ENCODE measurements around the gene CDC42BPA.
"Not testable (repeated sequence)": the region's sequence is repeated elsewhere in the genome, so short reads cannot be mapped to it uniquely, and the experiment has no call there.

CDC42BPA gene

DNA sequence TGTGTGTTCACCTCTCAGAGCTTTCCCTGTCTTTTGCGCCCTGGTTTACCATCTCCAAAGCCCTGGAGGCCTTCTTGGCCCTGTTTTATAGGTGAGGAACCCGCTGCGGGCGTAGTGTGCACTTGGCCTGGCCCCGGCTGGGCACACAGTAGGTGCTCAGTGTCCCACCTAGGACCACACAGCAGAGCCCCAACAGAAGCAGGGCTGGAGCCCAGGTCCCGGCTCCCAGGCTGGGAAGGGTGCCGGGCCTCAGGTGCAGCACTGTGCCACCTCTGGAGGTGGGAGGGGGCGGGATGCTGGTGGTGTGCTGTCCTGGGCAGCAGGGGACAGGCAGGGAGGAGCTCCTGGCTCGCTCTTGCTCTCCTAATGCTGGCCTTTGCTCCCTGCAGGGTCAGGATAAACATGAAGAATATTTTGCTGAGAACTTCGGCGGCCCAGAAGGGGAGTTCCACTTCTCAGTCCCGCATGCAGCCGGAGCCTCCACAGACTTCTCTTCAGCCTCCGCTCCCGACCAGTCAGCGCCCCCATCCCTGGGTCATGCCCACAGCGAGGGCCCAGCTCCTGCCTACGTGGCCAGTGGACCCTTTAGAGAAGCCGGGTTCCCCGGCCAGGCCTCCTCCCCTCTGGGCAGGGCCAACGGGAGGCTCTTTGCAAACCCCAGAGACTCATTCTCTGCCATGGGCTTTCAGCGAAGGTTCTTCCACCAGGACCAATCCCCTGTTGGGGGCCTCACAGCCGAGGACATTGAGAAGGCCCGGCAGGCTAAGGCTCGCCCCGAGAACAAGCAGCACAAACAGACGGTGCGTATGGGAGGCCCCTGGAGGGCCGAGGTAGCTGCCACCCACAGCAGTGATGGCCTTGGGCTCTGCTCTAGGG, 353.4 kb downstream of the CDC42BPA start:
- DNase-seq (ENCODE audit: low spot score) = no peak

GRCh38 chr1:226964068-226964425, 354.2 kb downstream of the CDC42BPA start:
- no peak for DNase-seq (ENCODE audit: low spot score)

DNA sequence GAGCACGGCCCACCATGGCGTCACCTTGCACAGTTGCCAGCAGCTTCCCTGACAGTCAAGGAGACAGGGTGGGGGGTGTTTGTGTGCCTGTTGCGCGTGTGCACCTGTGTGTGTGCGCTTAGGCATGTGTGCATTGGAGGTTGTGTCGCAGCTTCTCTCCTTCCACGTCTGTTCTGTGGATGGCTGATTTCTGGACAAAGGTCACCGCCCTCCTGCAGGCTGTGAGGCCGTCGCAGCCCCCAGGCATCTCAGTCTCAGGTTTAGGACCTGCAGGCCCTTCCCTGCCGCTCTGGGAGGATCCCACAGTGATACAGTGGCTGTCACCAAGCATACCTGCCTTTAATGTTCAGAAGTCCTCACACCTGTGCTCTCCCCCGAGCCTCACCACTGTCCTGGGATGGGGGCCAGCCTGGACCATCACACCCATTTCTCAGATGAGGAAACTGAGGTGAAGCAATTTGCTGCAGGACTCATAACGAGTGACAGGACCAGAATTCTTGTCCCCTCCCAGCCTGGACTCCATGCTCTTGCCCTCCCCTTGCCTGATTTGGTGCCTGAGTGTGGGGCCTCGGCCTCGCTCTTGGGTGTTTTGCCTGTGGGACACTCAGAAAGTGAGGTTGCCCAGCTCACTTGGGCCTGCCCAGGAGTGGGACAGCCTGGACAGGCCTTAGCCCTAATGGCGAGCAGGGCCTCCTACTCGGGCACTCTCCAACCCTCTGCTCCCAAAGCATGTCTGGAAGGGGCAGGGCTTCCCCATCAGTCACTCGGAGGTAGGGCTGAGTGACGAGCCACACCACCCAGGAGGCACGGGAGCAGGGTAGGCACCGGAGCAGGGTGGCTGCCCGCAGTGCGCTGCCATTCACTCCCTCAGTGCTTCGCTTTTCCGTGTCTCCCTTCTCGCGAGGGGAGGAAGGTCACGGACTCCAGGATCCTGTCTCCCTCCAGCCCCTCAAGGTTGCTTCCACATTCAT, 355.6 kb downstream of the CDC42BPA start:
- no peak for DNase-seq (ENCODE audit: low spot score)

- DNase-seq (ENCODE audit: low spot score) = no peak
Observed at GRCh38 chr1:226960944-226961765, 357.1 kb downstream of the CDC42BPA start.

DNA sequence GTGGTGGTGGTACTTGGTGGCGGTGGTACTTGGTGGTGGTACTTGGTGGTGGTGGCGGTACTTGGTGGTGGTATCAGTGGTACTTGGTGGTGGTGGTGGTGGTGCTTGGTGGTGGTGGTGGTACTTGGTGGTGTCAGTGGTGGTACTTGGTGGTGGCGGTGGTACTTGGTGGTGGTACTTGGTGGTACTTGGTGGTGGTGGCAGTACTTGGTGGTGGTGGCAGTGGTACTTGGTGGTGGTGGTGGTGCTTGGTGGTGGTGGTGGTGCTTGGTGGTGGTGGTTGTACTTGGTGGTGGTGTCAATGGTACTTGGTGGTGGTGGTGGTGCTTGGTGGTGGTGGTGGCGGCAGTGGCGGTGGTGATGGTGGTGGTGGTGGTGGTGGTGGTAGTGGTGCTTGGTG, 358.0 kb downstream of the CDC42BPA start:
- DNase-seq (ENCODE audit: low spot score) = no peak

DNA sequence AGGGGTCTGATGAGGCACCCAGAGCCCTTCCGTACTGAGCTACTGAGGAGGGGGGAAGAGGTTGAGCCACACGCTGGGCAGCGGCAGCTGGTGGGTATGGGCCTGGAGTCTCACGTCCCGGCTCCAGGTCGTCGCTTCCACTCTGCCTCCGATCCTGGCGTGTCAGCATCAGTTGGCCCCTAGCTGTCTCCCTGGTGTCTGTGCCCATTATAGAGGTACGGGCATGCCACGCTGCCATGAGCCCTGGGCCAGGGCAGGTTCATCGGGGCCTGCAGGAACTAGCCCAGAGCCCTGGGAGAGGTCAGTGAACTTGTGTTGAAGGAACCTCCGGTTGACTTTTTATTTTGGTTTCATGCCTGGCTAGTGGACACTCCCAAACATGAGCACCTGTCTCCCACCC, 360.0 kb downstream of the CDC42BPA start:
- no peak for DNase-seq (ENCODE audit: low spot score)

DNA sequence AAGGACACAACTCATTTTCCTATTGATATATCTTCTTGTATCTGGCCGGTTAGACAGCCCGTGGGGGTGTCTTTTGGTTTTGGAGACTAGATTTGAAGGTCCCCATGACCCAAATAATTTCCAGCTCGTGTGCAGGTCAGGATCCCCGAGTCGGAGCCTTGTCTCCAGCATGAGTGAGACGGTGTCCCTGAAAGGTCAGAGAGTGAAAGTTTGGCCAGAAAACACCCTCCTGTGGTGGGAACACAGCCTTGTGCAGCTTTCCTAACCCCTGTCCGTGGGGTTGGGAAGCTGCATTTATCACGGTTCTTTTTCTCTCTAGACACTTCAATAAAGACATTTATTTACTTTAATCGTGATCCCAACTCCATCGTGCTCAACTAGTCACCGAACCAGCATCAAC, 360.6 kb downstream of the CDC42BPA start:
- DNase-seq (ENCODE audit: low spot score) = no peak

- no peak for DNase-seq (ENCODE audit: low spot score)
Observed at GRCh38 chr1:226956942-226957713, 361.2 kb downstream of the CDC42BPA start.

DNA sequence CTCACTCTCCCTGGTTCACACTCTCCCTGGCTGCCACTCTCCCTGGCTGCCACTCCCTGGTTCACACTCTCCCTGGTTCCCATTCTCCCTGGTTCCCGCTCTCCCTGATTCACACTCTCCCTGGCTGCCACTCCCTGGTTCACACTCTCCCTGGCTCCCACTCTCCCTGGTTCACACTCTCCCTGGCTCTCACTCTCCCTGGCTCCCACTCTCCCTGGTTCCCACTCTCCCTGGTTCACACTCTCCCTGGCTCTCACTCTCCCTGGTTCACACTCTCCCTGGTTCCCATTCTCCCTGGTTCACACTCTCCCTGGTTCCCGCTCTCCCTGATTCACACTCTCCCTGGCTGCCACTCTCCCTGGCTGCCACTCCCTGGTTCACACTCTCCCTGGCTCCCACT, 362.4 kb downstream of the CDC42BPA start:
- DNase-seq (ENCODE audit: low spot score) = not testable (repeated sequence)

- DNase-seq (ENCODE audit: low spot score) = no peak
Observed at GRCh38 chr1:226954777-226955176, 363.5 kb downstream of the CDC42BPA start.

- no peak for DNase-seq (ENCODE audit: low spot score)
Observed at GRCh38 chr1:226954337-226954736, 364.0 kb downstream of the CDC42BPA start.

GRCh38 chr1:226953175-226953800, 365.0 kb downstream of the CDC42BPA start:
- no peak for DNase-seq (ENCODE audit: low spot score)

DNA sequence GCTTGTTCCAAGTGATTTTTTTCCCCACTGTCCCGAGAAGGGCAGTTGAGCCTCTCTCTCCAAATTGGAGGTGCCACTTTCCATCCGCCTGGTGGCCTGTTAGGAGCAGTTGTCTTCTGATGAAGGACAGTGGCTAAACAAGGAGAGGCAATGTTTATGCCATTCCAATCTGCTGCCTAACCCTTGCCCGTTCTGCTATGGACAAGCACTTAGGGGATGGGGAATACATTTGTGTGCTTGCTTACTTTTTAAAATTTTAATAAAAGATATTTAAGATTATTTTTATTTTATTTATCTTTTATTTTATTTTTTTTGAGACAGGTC, 366.2 kb downstream of the CDC42BPA start:
- no peak for DNase-seq (ENCODE audit: low spot score)

GRCh38 chr1:226951286-226952117, 366.8 kb downstream of the CDC42BPA start:
- no peak for DNase-seq (ENCODE audit: low spot score)

- no peak for DNase-seq (ENCODE audit: low spot score)
Observed at GRCh38 chr1:226950871-226951270, 367.4 kb downstream of the CDC42BPA start.

GRCh38 chr1:226950316-226950715, 368.0 kb downstream of the CDC42BPA start:
- DNase-seq (ENCODE audit: low spot score) = no peak

DNA sequence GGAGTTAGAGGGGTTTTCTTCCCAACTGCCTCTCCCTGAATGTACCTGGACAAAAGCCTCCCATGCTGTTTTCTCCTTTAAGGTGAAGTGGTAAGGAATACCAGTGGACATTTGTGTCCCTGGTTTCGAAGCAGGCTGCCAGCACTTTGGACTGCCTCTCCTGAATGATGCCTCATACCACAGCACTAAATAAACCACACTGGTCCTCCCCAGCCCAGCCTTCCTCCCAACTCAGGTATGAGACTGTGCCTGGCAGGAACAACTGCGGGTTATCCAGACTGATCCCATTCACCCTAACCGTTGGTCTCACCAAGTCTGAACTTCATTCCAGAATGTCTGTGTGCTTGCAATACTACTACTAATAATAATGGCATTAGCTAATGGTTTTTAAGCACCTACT, 368.9 kb downstream of the CDC42BPA start:
- no peak for DNase-seq (ENCODE audit: low spot score)

- no peak for DNase-seq (ENCODE audit: low spot score)
Observed at GRCh38 chr1:226948996-226949395, 369.3 kb downstream of the CDC42BPA start.

DNA sequence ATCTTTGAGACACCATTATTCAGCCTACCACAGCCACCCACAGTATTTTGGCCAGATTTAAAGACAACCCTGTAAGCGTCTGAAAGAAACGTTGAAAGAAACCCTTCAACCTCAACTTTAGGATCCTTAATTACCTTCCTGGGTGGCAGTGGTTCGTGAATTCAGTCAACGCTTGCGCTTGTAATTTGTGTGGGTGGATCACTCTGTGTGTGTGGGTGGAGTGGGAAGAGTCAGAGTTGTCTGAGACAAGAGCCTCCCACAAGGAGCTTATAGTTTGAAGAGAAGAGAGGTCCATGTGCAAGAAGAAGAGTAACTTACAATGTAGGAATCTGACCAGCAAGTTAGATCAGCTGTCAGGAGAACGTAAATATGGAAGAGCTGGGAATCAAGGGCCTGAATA, 369.8 kb downstream of the CDC42BPA start:
- DNase-seq (ENCODE audit: low spot score) = no peak

DNA sequence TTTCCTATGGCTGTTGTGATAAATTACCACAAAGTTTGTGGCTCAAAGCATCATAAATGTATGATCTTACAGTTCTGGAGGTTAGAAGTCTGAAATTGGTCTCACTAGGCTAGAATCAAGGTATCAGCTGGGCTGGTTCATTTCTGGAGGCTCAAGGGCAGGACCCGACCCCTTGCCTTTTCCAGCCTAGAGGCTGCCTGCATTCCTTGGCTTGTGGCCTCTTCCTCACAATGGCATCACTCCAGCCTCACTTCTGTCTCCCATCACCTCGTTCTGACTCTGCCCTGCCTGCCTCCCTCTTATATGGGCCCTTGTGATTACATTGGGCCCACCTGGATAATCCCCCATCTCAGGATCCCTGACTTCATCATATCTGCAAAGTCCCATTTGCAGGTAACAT, 370.2 kb downstream of the CDC42BPA start:
- no peak for DNase-seq (ENCODE audit: low spot score)
